Testis (tissue), 3 donors: ENCODE results near the gene DSC3. TPM values are rescaled to one million over a fixed set of nuclear protein-coding genes. Genes with fewer than 3 reads are reported as not detected.

ENCODE experiments used
- DNase-seq: peaks from one replicate; pipeline ENCODE4 v3.0.0-alpha.2; 2019
- H3K27ac ChIP-seq, 2 donors: fragments of 200-600 bp; sonication (generic); one replicate each; pipeline ENCODE4 v1.5.1; 2019
- H3K27me3 ChIP-seq: fragments of 200-600 bp; sonication (generic); one replicate; pipeline ENCODE4 v1.5.1; 2019
- H3K36me3 ChIP-seq: fragments of 200-600 bp; sonication (generic); one replicate; pipeline ENCODE4 v1.5.1; 2017; ENCODE audit warnings: low read depth; ENCODE audit errors: missing control alignments
- H3K4me1 ChIP-seq: fragments of 200-600 bp; sonication (generic); one replicate; pipeline ENCODE4 v1.5.1; 2019
- H3K4me3 ChIP-seq, 2 donors: fragments of 200-600 bp; sonication (generic); one replicate each; pipeline ENCODE4 v1.5.1; 2017 to 2019
- H3K9me3 ChIP-seq: fragments of 200-600 bp; sonication (generic); one replicate; pipeline ENCODE4 v1.5.1; 2017
- CTCF ChIP-seq, 3 experiments: fragments of 450-650 bp in 2 of 3; fragments of 200-600 bp in 1 of 3; sonication (generic) in 1 of 3; IDR thresholded peaks; one replicate each; pipeline ENCODE4 v1.5.1; 2016 to 2019; ENCODE audit warnings: antibody characterized with exemption in 3 of 3, mild to moderate bottlenecking in 2 of 3, moderate library complexity in 1 of 3
- POLR2A ChIP-seq: fragments of 450-650 bp; IDR thresholded peaks from one replicate; pipeline ENCODE4 v1.6.1; 2017; ENCODE audit warnings: antibody characterized with exemption, mild to moderate bottlenecking, moderate library complexity
- WGBS, 2 donors: methylation state at CpG; one replicate each; pipeline ENCODE4 v1.1.5; 2018; 5-methylcytosine and 5-hydroxymethylcytosine counted together
- intact Hi-C: fragments of 100-400 bp; cut with DNase I; formaldehyde crosslinking; loops from one replicate; pipeline ENCODE4 v1.15.1; 2023; ENCODE audit warnings: low total_unique reads
- polyA plus RNA-seq: library from polyadenylated mRNA; stranded (reverse); fragments of 350-450 nt; fragmentation: Illumina TruSeq; extraction: RNeasy Lipid Tissue Mini Kit (QIAGEN cat#74804); gene quantifications from one replicate; pipeline ENCODE4 v1.2.3, GENCODE V29; 2014; ENCODE audit warnings: low read depth, low replicate concordance; ENCODE audit not compliant: insufficient read depth
- total RNA-seq, 2 donors: library from RNA; depleted of rRNA; stranded (reverse); fragments of >200 nt; gene quantifications; one replicate each; pipeline ENCODE4 v1.2.3, GENCODE V29; 2016

Gene DSC3
- total and polyA plus RNA-seq, 3 donors from 2014 or later, result 0.19 to 2.0 (median 0.24) TPM

GRCh38 chr18:30957066-30957465 lies 85.5 kb downstream of the DSC3 start:
- no peaks in the 10 kb centered on the region for H3K36me3 ChIP-seq
- WGBS, 2 donors, result 86 to 92% methylated on average over 2 of the region's 2 CpGs
- no peak overlapping the region for H3K27ac ChIP-seq
- DNase-seq, result no peak
- no peak for TF ChIP-seq POLR2A
- TF ChIP-seq CTCF (IDR thresholded peaks at IDR 0.05), result no peak
- H3K27me3 ChIP-seq, result no peaks in the 10 kb centered on the region
- intact Hi-C loops, result no loop called here
- no peaks in the 10 kb centered on the region for H3K4me1 ChIP-seq
- H3K9me3 ChIP-seq, result no peaks in the 10 kb centered on the region
- H3K4me3 ChIP-seq, result no peak overlapping the region

- intact Hi-C loops, result no loop called here
- H3K27me3 ChIP-seq, result no peaks in the 10 kb centered on the region
- no peaks in the 10 kb centered on the region for H3K4me1 ChIP-seq
- no peak overlapping the region for H3K27ac ChIP-seq
- TF ChIP-seq CTCF (IDR thresholded peaks at IDR 0.05), result no peak
- no peak for TF ChIP-seq POLR2A
- H3K9me3 ChIP-seq, result no peaks in the 10 kb centered on the region
- no peak overlapping the region for H3K4me3 ChIP-seq
- H3K36me3 ChIP-seq, result no peaks in the 10 kb centered on the region
- no peak for DNase-seq
- WGBS, 2 donors, result 64 to 68% methylated on average over 3 of the region's 3 CpGs
These were observed 88.3 kb downstream of the DSC3 start for GRCh38 chr18:30954262-30954661.

GRCh38 chr18:30945761-30946160 lies 96.8 kb downstream of the DSC3 start:
- no peak for DNase-seq
- Histone ChIP-seq H3K36me3 (no peaks in the 10 kb centered on the region), H3K27me3 (no peaks in the 10 kb centered on the region), H3K4me3 (no peak overlapping the region), H3K4me1 (no peaks in the 10 kb centered on the region), H3K9me3 (no peaks in the 10 kb centered on the region), H3K27ac (no peak overlapping the region)
- intact Hi-C loops, result no loop called here
- TF ChIP-seq CTCF (IDR thresholded peaks at IDR 0.05), result no peak
- TF ChIP-seq POLR2A, result no peak
- WGBS, 2 donors, result 46 to 61% methylated on average over 8 of the region's 8 CpGs

- H3K9me3 ChIP-seq, result no peaks in the 10 kb centered on the region
- intact Hi-C loops, result no loop called here
- H3K27ac ChIP-seq, result no peak overlapping the region
- no peak overlapping the region for H3K4me3 ChIP-seq
- H3K4me1 ChIP-seq, result no peaks in the 10 kb centered on the region
- DNase-seq, result no peak
- TF ChIP-seq POLR2A, result no peak
- TF ChIP-seq CTCF (IDR thresholded peaks at IDR 0.05), result no peak
- 60% methylated on average over 3 of the region's 3 CpGs for WGBS, 2 donors
- H3K27me3 ChIP-seq, result no peaks in the 10 kb centered on the region
- no peaks in the 10 kb centered on the region for H3K36me3 ChIP-seq
These were observed 97.6 kb downstream of the DSC3 start for GRCh38 chr18:30944773-30945417.

GRCh38 chr18:30940952-30941539 lies 101.5 kb downstream of the DSC3 start:
- no peak for TF ChIP-seq CTCF (IDR thresholded peaks at IDR 0.05)
- TF ChIP-seq POLR2A, result no peak
- intact Hi-C loops, result no loop called here
- no peak overlapping the region for H3K27ac ChIP-seq

More at GRCh38 chr18:30940952-30941539, 101.5 kb downstream of the DSC3 start:
- Histone ChIP-seq H3K27me3 (no peaks in the 10 kb centered on the region), H3K36me3 (no peaks in the 10 kb centered on the region), H3K4me3 (no peak overlapping the region), H3K9me3 (no peaks in the 10 kb centered on the region), H3K4me1 (no peaks in the 10 kb centered on the region)
- no peak for DNase-seq
